HL-60/S4 treated with retinoic acid at 250 ng/mL for 4 days and 3 days (cell line): ENCODE data around the gene PRKCE.

Experiments
- in situ Hi-C: fragments of 300-500 bp; cut with MboI; formaldehyde crosslinking; loops from 2 replicates; pipeline ENCODE4 v1.7.0; 2022; ENCODE audit warnings: low sequenced_read_pairs

Gene PRKCE

GRCh38 chr2:45945302-45945717 lies 293.8 kb downstream of the PRKCE start:
- in situ Hi-C loops = loop anchor here (25.0 kb wide), 1 partner anchor 958 kb away; no protein-coding TSS in a partner anchor

DNA sequence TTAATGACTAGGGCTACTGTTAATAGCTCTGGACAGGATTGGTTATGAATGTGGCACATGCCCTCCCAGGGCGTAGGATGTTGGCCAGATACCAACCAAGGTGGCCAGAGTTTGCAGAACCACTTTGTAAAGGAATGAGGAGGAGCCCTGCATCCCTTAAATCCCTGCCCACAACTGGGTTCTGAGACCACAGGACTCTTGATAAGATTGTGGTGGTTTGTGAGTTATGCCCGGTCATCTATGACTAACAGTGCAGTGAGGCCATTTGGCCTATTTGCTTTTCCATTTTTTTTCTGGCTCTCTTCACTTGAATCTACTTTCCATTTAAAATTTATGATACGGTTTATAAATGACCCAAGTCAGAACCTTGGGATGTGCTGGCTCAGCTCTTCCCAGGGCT lies 294.5 kb downstream of the PRKCE start:
- in situ Hi-C loops = loop anchor here (25.0 kb wide), 1 partner anchor 959 kb away; no protein-coding TSS in a partner anchor

- in situ Hi-C loops = no loop called here
Observed at GRCh38 chr2:45950606-45951005, 299.1 kb downstream of the PRKCE start.

GRCh38 chr2:45951025-45951727 lies 299.7 kb downstream of the PRKCE start:
- in situ Hi-C loops = no loop called here

GRCh38 chr2:45952591-45952990 lies 301.1 kb downstream of the PRKCE start:
- in situ Hi-C loops = no loop called here

DNA sequence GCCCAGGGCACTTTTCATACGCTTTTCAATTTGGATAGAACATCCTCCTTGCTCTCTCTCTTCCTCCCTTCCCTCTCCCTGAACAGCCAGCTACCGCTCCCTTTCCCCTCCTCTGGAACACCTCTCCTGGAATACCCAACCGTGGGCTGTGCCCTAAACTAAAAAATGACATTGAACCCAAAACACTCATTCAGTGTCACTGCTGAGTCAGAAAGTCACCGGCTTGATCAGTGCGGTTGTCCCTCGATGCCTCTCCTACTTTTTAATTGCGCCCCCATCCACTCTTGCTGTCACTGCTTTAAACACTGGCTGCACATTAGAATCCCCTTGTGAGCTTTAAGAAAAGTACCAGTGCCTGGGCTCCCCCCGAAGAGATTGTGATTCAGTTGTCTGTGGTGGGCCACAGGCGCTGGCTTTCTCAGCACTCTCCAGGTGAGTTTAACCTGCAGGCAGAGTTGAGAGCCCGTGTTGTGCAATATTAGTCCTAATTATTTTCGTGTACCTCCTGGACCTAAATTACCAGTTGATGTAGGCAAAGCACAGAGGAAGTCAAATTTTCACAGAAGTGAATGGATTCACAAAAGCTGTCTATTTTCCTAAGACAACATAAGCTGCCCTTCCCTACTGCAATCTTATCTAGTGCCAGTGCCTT lies 302.0 kb downstream of the PRKCE start:
- in situ Hi-C loops = no loop called here

DNA sequence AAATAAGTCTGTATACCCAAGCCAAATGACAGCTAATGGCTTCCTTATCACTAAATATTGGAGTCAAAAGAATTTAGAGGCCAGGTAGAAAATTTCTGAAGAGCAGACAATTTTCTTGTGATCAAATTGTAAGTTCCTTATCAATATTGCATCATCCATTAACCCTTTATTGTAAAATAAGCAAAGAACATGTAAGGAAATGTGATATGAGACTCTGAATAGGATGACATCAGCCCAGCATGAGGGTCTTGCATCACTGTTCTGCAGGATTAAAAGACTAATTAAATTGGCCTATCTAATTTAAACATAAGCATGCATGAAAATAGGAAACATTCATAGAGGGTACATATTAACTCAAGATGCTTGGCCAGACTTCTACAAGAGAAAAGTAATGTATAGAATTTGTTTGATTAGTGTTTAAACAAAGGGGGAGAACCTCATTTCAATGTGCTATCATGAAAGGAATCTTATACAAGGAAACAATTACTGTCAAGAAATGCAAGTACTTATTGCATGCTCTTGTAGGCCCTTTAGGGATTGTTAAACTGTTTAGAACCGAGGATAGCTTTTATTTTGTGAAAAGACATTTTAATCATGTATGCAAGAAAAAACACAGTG lies 302.9 kb downstream of the PRKCE start:
- in situ Hi-C loops = no loop called here

DNA sequence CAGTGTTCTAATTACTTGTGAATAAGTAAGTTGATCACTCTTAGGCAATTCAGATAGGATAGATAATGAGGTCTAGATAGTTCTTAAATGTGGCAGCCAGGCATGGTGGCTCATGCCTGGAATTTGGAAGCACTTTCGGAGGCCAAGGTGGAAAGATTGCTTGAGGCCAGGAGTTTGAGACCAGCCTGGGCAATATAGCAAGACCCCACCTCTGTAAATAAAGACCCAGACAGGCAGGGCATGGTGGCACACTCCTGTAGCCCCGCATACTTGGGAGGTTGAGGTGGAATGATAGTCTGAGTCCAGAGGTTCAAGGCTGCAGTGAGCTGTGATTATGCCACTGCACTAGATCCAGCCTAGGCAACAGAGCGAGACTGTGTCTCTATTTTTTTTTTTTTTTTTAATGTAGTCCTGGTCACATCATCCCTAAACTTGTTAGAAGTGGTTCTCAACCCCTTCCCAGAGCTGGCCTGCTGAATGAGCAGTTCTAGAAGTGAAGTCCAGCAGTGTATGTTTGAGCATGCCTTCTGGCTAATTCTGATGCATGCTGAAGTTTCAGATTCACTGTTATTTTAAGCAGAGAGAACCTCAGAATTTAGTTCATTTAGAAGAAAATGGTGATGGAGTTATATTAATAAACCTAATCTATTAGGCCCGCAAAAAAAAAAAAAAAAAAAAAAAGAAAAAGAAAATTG lies 306.2 kb downstream of the PRKCE start:
- in situ Hi-C loops = no loop called here

- in situ Hi-C loops = no loop called here
Observed at GRCh38 chr2:45960057-45960863, 308.8 kb downstream of the PRKCE start.

DNA sequence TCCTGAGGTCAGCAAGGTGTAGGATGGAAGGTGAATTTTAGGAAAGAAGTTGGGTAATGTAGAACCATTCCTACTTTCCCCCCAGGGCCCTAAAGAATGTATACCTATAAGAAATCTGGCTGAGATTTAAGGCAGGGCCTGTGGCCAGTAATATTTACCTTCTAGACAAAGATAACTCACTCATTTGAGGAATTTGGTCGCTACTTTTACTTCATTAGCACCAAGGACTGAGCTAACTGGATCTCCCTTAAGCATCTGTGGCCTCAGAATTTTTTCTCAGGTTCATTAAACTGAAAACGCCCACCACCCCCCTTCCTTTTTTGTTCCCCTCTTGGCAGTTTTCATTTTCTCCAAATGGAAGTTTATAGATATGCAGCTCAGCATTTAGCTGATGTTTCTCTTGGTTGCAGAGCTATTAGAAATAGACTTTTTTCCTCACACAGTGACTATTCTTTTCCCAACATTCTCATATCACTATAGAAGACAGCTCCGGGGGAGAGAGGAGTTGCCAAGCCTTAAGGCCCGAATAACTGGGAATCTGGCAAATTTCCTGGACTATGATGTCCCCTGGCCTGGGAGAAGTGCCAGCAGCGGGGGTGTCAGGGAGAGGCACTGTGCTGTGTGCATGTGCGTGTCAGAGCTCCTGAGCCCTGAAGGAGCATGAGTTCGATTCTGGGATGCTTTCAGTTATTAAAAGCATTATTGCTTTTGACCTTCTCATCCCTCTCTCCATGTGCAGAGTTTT lies 310.9 kb downstream of the PRKCE start:
- in situ Hi-C loops = no loop called here

GRCh38 chr2:45963816-45964215 lies 312.3 kb downstream of the PRKCE start:
- in situ Hi-C loops = no loop called here

DNA sequence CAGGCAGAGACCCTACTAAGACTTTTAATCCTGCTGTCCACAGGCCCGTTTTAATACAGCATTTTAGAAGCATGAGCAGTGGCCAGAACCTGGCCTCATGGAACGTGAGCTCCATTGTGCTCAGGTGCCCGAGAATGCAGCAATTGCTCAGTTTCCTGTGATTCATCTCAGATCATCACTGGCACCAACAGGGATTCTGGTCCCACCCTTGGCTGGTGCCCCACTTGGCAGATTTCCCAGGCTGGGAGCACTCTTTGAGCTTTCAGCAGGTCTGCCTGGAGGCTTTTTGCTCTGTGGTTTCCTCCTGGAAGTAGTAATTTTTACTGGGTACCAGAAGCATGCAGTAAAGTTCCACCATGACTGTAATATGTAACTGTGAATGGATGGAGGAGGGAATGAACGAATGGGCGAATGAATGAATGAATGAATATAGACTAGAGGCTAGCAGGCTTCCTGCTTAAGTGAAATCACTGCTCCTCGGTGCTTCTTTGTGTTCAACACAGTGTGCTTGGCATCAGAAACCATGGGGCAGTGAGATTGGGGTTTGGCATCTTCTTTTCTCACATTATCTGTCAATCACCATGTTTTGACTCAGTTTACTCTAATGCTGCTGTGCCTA lies 312.9 kb downstream of the PRKCE start:
- in situ Hi-C loops = no loop called here

DNA sequence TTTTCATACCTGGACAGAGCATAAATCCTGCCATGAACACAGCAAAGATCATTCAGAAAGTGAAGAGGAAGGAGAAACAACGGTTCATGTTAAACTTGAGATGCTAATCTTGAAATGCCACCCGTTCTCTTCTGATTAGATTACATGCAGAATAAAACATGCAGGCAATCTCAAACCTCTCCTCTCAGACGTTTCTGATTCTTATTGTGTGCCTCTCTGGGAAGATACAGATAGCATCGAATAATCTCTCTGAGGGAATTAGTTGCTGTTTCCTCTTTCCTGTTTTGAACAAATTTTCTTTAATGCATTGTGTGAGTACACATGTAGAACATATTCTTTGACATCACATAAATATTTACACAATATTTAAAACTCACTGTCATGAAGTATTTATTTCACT lies 313.4 kb downstream of the PRKCE start:
- in situ Hi-C loops = no loop called here

DNA sequence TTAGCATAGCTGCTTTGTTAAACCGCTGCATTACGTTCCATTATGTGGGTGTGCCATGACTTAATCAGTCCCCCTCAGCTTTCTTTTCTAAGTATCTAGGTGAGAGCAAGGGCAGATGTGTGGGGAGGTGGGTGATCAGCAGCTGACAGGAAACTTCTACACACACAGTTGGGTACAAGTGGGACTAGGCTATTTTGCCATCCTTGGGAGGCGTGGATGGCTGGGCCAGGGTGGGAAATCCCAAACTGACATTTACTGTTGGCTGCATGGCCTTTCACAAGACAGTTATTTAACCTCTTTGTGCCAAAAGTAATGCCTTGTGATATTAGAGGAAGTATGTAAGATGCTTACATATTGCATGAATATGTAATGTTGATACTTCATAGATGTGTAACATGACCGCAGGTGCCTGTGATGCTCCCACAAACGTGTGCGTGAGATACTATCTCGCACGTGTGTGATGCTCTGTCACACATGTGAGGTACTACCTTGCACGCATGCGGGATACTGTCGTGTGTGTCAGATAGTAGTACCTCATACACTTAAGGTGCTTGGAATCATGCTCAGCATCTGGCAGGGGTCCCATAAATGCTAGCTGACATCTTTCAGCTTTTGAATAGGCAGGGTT lies 314.5 kb downstream of the PRKCE start:
- in situ Hi-C loops = no loop called here

- in situ Hi-C loops = no loop called here
Observed at GRCh38 chr2:45968946-45969584, 317.6 kb downstream of the PRKCE start.

DNA sequence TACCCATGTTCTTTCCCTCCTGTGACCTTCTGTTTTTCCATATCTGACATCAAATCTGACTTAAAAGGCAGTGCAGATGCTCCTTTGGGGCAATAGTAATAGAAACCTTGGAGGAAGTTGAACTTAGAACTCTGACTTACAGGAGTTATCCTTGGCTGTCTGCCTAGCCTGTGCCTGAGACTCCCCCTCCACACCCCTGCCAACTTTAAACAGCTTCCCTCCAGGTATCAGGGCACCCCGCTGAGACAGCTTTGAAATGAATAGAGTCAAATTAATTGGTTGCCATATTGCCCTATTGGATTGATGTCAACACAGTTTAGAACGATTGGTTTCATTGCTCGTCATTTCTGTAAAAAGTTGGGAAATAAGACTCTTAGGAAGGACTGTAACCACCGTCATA lies 322.0 kb downstream of the PRKCE start:
- in situ Hi-C loops = no loop called here

- in situ Hi-C loops = no loop called here
Observed at GRCh38 chr2:45974056-45974455, 322.6 kb downstream of the PRKCE start.

- in situ Hi-C loops = no loop called here
Observed at GRCh38 chr2:45974762-45975408, 323.4 kb downstream of the PRKCE start.
